HG03159 (cell line): Measurements from ENCODE around the gene FAM193B.

Experiments used
- ATAC-seq: cut with Tn5 transposase; IDR thresholded peaks from one replicate; pipeline ENCODE4 v1.9.1; 2021; ENCODE audit warnings: mild to moderate bottlenecking, moderate library complexity; ENCODE audit not compliant: unreplicated experiment

The FAM193B gene

GRCh38 chr5:177473443-177474001 lies 80.8 kb downstream of the FAM193B start, which contains the start of gene DBN1:
DBN1 (minus strand) TSS chr5:177473634; CDS start chr5:177473521, 113 bp downstream.
- ATAC-seq = no peak

GRCh38 chr5:177472460-177473442 lies 81.6 kb downstream of the FAM193B start:
- no peak for ATAC-seq

GRCh38 chr5:177471610-177472356 lies 82.6 kb downstream of the FAM193B start:
- ATAC-seq = no peak

- ATAC-seq = no peak
Measured at GRCh38 chr5:177470759-177471536, 83.4 kb downstream of the FAM193B start.
